ENCODE results near the gene GOLM1. TPM values are rescaled to one million over a fixed set of nuclear protein-coding genes. Genes with fewer than 3 reads are reported as not detected.

GOLM1 gene
- total RNA-seq, 5 donors from 2014 or later (not counting 1 experiment from before 2014, with no cell fraction given), result 0.75 to 2.4 (median 1.5) TPM

DNA sequence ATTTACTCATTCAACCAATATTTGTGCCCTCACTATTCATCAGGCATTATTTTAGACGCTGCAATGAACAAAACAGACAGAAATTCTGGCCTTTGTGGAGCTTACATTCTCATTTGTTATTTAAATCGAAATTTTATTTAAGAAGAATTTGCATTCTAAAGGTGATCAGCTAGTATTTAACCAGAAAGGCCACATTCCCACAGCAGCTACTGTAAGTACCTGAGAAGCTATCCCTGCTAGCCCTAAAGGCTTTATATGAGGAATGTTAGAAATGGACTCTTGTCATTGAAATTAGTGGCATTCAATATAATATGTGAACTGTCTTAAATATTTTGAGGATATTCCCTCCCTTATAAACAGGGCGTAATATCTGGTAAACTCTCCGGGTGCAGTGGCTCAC, 35.0 kb upstream of the GOLM1 start:
- ChIA-PET CTCF (no interaction called here), POLR2A (interaction anchor here in 1 of 2 donors (0.7 kb wide), 1 partner anchor 99 kb away, joined by 5 read pairs; no protein-coding TSS in a partner anchor)
- no peaks in the 10 kb centered on the region for H3K36me3 ChIP-seq (ENCODE audit: control insufficient read depth in 2 of 2, extremely low read depth in 1 of 2, insufficient read depth in 1 of 2, low read length in 1 of 2)
- DNase-seq (no peak), ATAC-seq (replicated peaks in 1 of 4) (no peak)
- peaks cover 0 to 7% of the 10 kb centered on the region in 2 donors for H3K27me3 Mint-ChIP-seq
- H3K4me3 ChIP-seq (ENCODE audit: control insufficient read depth in 1 of 2, extremely low read depth in 1 of 2, low read length in 1 of 2), result no peak overlapping the region
- no peak overlapping the region for H3K27ac Mint-ChIP-seq
- no peaks in the 10 kb centered on the region for H3K4me1 ChIP-seq (ENCODE audit: control insufficient read depth in 1 of 2, extremely low read depth in 1 of 2, insufficient read depth in 2 of 2, low read length in 2 of 2)
- H3K4me1 Mint-ChIP-seq, result no peaks in the 10 kb centered on the region
- WGBS (ENCODE audit: insufficient coverage), result no CpG with 5 or more reads among the region's 4 CpGs
- H3K36me3 Mint-ChIP-seq, result no peaks in the 10 kb centered on the region
- H3K27me3 ChIP-seq (replicated peaks in 1 of 2; ENCODE audit: control insufficient read depth in 2 of 2, extremely low read depth in 1 of 2, insufficient read depth in 2 of 2, low read length in 1 of 2), result peaks cover 0 to 4% of the 10 kb centered on the region in 2 experiments
- no peak overlapping the region for H3K27ac ChIP-seq (ENCODE audit: low read length)
- H3K9me3 Mint-ChIP-seq, result no peaks in the 10 kb centered on the region
- H3K4me3 Mint-ChIP-seq, result no peak overlapping the region
- H3K9me3 ChIP-seq, result no peaks in the 10 kb centered on the region

DNA sequence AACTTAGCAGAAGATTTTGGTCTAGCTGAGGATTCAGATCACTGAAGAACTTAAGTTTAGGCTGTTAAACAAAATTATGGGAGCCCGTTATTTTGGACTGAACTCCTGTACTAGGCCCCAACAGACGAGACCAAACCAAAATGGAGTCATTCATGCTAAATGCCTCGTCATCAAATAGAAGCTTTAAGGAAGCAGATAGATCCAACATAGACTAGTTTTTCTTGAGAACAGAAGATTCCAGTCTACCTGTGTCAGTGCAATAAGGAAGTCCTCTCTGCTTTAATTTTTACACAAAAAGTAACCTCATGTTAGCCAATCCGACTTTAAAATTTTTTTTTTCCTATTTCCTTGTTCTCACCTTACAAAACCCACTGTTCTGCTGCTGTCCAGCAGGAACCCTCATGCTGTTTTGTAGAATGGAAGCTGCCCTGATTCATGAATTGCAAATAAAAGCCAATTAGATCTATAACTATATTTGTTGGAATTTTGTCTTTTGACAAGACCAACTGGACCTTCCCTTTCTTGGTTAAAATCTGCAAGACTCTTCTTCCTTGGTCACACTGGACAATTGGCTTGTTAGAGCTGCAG, 29.0 kb upstream of the GOLM1 start:
- ChIA-PET CTCF (no interaction called here), POLR2A (no interaction called here)
- H3K4me3 ChIP-seq (ENCODE audit: control insufficient read depth in 1 of 2, extremely low read depth in 1 of 2, low read length in 1 of 2), result no peak overlapping the region
- 88% methylated on average over 3 of the region's 4 CpGs for WGBS (ENCODE audit: insufficient coverage)
- no peaks in the 10 kb centered on the region for H3K9me3 Mint-ChIP-seq
- H3K4me1 ChIP-seq (ENCODE audit: control insufficient read depth in 1 of 2, extremely low read depth in 1 of 2, insufficient read depth in 2 of 2, low read length in 2 of 2), result no peaks in the 10 kb centered on the region
- H3K27me3 Mint-ChIP-seq, result peaks cover 0 to 7% of the 10 kb centered on the region in 2 donors
- no peaks in the 10 kb centered on the region for H3K36me3 Mint-ChIP-seq
- no peak overlapping the region for H3K27ac ChIP-seq (ENCODE audit: low read length)
- H3K4me1 Mint-ChIP-seq, result no peaks in the 10 kb centered on the region
- peaks cover 0 to 6% of the 10 kb centered on the region in 2 experiments for H3K27me3 ChIP-seq (replicated peaks in 1 of 2; ENCODE audit: control insufficient read depth in 2 of 2, extremely low read depth in 1 of 2, insufficient read depth in 2 of 2, low read length in 1 of 2)
- no peaks in the 10 kb centered on the region for H3K9me3 ChIP-seq
- no peak overlapping the region for H3K27ac Mint-ChIP-seq
- ATAC-seq (replicated peaks in 1 of 4) (no peak), DNase-seq (no peak)
- no peak overlapping the region for H3K4me3 Mint-ChIP-seq
- no peaks in the 10 kb centered on the region for H3K36me3 ChIP-seq (ENCODE audit: control insufficient read depth in 2 of 2, extremely low read depth in 1 of 2, insufficient read depth in 1 of 2, low read length in 1 of 2)

DNA sequence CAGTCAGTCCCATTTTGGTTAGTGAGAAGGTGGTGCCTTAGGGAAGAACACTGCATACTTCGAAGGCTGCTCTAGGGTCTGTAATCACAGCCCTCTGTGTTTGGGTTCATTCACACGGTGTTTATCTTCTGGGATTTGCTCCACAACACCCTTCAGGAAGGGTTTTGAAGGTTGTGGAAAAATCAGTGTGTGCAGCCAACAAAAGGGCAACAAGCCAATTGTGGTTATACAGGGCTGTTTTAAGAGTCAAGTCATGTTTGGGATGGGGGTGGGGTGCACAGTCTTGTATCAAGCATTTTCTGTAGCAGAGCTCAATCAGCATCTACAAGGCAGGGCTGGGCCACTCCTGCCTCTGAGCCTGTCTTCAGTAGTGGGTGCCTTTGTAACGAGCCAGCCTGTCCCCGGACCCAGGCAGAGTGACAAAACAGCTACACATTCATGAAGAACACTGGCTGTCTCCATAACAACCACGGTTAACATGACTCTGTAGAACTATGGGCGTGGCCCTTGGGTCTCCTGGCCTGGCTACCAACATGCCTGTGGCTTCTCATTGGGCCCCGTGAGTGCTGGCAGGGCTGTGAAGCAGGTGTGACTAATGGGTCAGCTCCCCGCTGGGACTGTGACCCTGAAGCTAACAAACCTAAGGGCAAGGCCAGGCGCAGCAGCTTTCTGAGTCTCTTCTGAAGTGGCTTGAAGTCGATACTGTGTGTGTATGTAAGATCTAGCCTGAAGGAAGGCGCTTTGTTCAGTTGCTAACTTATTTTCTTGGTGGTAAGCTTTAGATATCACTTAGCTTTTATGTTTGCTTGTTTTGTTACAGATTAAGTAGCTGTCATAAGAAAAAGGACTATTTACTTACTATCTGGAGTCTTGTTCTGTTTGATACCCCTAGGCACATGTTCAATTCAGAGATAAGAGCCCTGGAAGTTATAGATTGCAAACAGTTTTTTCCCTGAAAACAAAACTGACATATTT, 27.9 kb upstream of the GOLM1 start:
- ChIA-PET CTCF (no interaction called here), POLR2A (no interaction called here)
- H3K9me3 Mint-ChIP-seq, result no peaks in the 10 kb centered on the region
- WGBS (ENCODE audit: insufficient coverage), result 75% methylated on average over 9 of the region's 11 CpGs
- H3K9me3 ChIP-seq, result no peaks in the 10 kb centered on the region
- H3K4me1 ChIP-seq (ENCODE audit: control insufficient read depth in 1 of 2, extremely low read depth in 1 of 2, insufficient read depth in 2 of 2, low read length in 2 of 2), result no peaks in the 10 kb centered on the region
- no peaks in the 10 kb centered on the region for H3K4me1 Mint-ChIP-seq
- no peak for DNase-seq
- no peak overlapping the region for H3K27ac Mint-ChIP-seq
- H3K36me3 Mint-ChIP-seq, result no peaks in the 10 kb centered on the region
- peaks cover 0 to 11% of the 10 kb centered on the region in 2 donors for H3K27me3 Mint-ChIP-seq
- H3K27ac ChIP-seq (ENCODE audit: low read length), result no peak overlapping the region
- peaks cover 0 to 6% of the 10 kb centered on the region in 2 experiments for H3K27me3 ChIP-seq (replicated peaks in 1 of 2; ENCODE audit: control insufficient read depth in 2 of 2, extremely low read depth in 1 of 2, insufficient read depth in 2 of 2, low read length in 1 of 2)
- H3K36me3 ChIP-seq (ENCODE audit: control insufficient read depth in 2 of 2, extremely low read depth in 1 of 2, insufficient read depth in 1 of 2, low read length in 1 of 2), result no peaks in the 10 kb centered on the region
- no peak overlapping the region for H3K4me3 ChIP-seq (ENCODE audit: control insufficient read depth in 1 of 2, extremely low read depth in 1 of 2, low read length in 1 of 2)
- no peak overlapping the region for H3K4me3 Mint-ChIP-seq
- no peak for ATAC-seq (replicated peaks in 1 of 4)

DNA sequence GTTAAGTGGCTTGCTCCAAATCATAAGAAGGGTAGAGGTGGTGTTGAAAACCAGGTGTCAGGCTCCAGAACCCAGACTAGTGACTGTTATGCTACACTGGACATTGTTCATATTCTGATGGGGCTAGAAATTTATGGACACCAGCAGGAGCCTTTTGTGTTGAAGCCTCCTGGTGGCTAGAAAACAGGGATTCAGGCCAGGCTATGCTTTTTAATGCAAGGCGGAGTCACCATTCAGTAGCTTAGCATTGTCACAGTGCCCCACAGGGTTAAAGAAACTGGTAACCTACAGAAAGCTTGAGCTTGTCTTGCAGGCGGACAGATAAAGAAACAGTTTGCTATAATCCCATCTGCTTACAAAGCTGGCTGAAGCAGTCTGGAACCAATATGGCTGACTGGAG, 23.0 kb upstream of the GOLM1 start:
- 100% methylated on average over 1 of the region's 2 CpGs for WGBS (ENCODE audit: insufficient coverage)
- Mint-ChIP-seq H3K4me1 (no peaks in the 10 kb centered on the region), H3K9me3 (no peaks in the 10 kb centered on the region), H3K27ac (no peak overlapping the region), H3K36me3 (no peaks in the 10 kb centered on the region), H3K4me3 (no peak overlapping the region), H3K27me3 (peaks cover 1 to 16% of the 10 kb centered on the region in 2 donors)
- Histone ChIP-seq H3K9me3 (no peaks in the 10 kb centered on the region), H3K27me3 (replicated peaks in 1 of 2; ENCODE audit: control insufficient read depth in 2 of 2, extremely low read depth in 1 of 2, insufficient read depth in 2 of 2, low read length in 1 of 2) (peaks cover 0 to 3% of the 10 kb centered on the region in 2 experiments), H3K27ac (ENCODE audit: low read length) (no peak overlapping the region), H3K4me3 (ENCODE audit: control insufficient read depth in 1 of 2, extremely low read depth in 1 of 2, low read length in 1 of 2) (no peak overlapping the region), H3K4me1 (ENCODE audit: control insufficient read depth in 1 of 2, extremely low read depth in 1 of 2, insufficient read depth in 2 of 2, low read length in 2 of 2) (no peaks in the 10 kb centered on the region), H3K36me3 (ENCODE audit: control insufficient read depth in 2 of 2, extremely low read depth in 1 of 2, insufficient read depth in 1 of 2, low read length in 1 of 2) (no peaks in the 10 kb centered on the region)
- POLR2A ChIA-PET, result no interaction called here
- ATAC-seq (replicated peaks in 1 of 4) (no peak), DNase-seq (no peak)
- CTCF ChIA-PET, result no interaction called here

DNA sequence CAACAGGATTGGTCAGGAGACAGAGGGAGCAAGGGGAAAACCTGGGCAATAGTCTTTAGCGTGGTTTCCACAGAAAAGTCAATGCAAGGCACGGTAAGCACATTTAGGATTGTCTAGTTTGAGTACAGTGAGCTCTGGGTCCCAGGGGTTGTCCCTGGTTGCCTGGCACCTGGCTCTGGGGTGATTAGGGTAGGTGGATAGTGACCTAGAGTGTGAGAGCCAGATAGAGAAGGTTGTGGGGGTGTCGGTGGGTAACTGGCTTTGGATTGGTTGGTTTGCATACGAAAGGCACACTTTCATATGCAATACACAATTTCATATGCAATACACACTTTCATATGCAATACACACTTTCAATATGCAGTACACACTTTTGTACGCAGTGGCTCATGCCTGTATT, 20.1 kb upstream of the GOLM1 start:
- Mint-ChIP-seq H3K4me1 (no peaks in the 10 kb centered on the region), H3K9me3 (no peaks in the 10 kb centered on the region)
- POLR2A ChIA-PET, result no interaction called here

DNA sequence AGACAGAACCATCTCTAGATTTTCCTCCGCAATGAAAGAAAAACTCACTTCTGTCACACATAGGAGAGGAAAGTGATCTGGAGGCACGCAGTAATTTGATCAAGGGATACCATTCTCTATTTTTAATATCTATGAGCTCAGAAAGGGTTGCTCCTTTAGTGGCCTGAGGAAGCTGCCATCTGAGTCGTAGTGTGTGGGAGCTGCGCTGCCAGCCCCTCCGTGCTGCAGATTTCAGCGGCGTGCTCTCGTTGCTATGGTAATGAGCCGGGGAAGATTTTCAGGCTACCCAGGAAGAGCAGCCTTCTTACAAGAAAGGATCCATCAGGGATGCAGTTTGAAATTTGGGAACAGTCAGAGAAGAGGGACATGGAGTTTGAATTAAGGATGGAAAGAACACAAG, 17.1 kb upstream of the GOLM1 start:
- no peaks in the 10 kb centered on the region for H3K4me1 Mint-ChIP-seq
- peaks cover 10 to 29% of the 10 kb centered on the region in 2 donors for H3K27me3 Mint-ChIP-seq
- ATAC-seq (replicated peaks in 1 of 4) (no peak), DNase-seq (no peak)
- ChIA-PET CTCF (no interaction called here), POLR2A (no interaction called here)
- H3K36me3 Mint-ChIP-seq, result no peaks in the 10 kb centered on the region
- Histone ChIP-seq H3K27ac (ENCODE audit: low read length) (no peak overlapping the region), H3K4me1 (ENCODE audit: control insufficient read depth in 1 of 2, extremely low read depth in 1 of 2, insufficient read depth in 2 of 2, low read length in 2 of 2) (no peaks in the 10 kb centered on the region), H3K9me3 (no peaks in the 10 kb centered on the region), H3K36me3 (ENCODE audit: control insufficient read depth in 2 of 2, extremely low read depth in 1 of 2, insufficient read depth in 1 of 2, low read length in 1 of 2) (no peaks in the 10 kb centered on the region), H3K4me3 (ENCODE audit: control insufficient read depth in 1 of 2, extremely low read depth in 1 of 2, low read length in 1 of 2) (no peak overlapping the region), H3K27me3 (replicated peaks in 1 of 2; ENCODE audit: control insufficient read depth in 2 of 2, extremely low read depth in 1 of 2, insufficient read depth in 2 of 2, low read length in 1 of 2) (peaks cover 0 to 15% of the 10 kb centered on the region in 2 experiments)
- no peak overlapping the region for H3K27ac Mint-ChIP-seq
- no peak overlapping the region for H3K4me3 Mint-ChIP-seq
- 97% methylated on average over 7 of the region's 9 CpGs for WGBS (ENCODE audit: insufficient coverage)
- H3K9me3 Mint-ChIP-seq, result no peaks in the 10 kb centered on the region

More for the DNA sequence above, 20.1 kb upstream of the GOLM1 start:
- Histone ChIP-seq H3K4me1 (ENCODE audit: control insufficient read depth in 1 of 2, extremely low read depth in 1 of 2, insufficient read depth in 2 of 2, low read length in 2 of 2) (no peaks in the 10 kb centered on the region), H3K9me3 (no peaks in the 10 kb centered on the region), H3K27ac (ENCODE audit: low read length) (no peak overlapping the region), H3K36me3 (ENCODE audit: control insufficient read depth in 2 of 2, extremely low read depth in 1 of 2, insufficient read depth in 1 of 2, low read length in 1 of 2) (no peaks in the 10 kb centered on the region), H3K27me3 (replicated peaks in 1 of 2; ENCODE audit: control insufficient read depth in 2 of 2, extremely low read depth in 1 of 2, insufficient read depth in 2 of 2, low read length in 1 of 2) (peaks cover 0 to 11% of the 10 kb centered on the region in 2 experiments), H3K4me3 (ENCODE audit: control insufficient read depth in 1 of 2, extremely low read depth in 1 of 2, low read length in 1 of 2) (no peak overlapping the region)
- H3K4me3 Mint-ChIP-seq, result no peak overlapping the region
- no peak for ATAC-seq (replicated peaks in 1 of 4)
- no peak for DNase-seq
- H3K27me3 Mint-ChIP-seq, result peaks cover 7 to 21% of the 10 kb centered on the region in 2 donors
- H3K27ac Mint-ChIP-seq, result no peak overlapping the region
- WGBS (ENCODE audit: insufficient coverage), result no CpG with 5 or more reads among the region's 5 CpGs
- CTCF ChIA-PET, result no interaction called here
- no peaks in the 10 kb centered on the region for H3K36me3 Mint-ChIP-seq

Data from T-cell (primary cell).